Mammary epithelial cell (primary cell): ENCODE data around the gene VASN.

Source experiments
- CTCF ChIP-seq, 2 donors: IDR thresholded peaks in 1 of 2; conservative IDR thresholded peaks in 1 of 2; 2 replicates each; pipeline ENCODE4 v1.5.1; 2011 to 2012; ENCODE audit warnings: inconsistent platforms in 2 of 2, low read length in 2 of 2, mild to moderate bottlenecking in 2 of 2, control low read depth in 1 of 2, low read depth in 1 of 2; ENCODE audit not compliant: insufficient read depth in 1 of 2; ENCODE audit errors: extremely low read depth in 1 of 2
- EZH2 ChIP-seq: IDR thresholded peaks from 2 replicates; pipeline ENCODE4 v1.6.1; 2012; ENCODE audit warnings: low read length, inconsistent platforms, borderline replicate concordance

- TF ChIP-seq CTCF (conservative IDR thresholded peaks at IDR 0.05 in 1 of 2, IDR thresholded peaks at IDR 0.05 in 1 of 2; ENCODE audit: extremely low read depth in 1 of 2, insufficient read depth in 1 of 2, low read depth in 1 of 2, low read length in 2 of 2) (no peak), EZH2 (no peak)
Observed at GRCh38 chr16:4372578-4373355, 1.1 kb downstream of the VASN start.
